Erythroblast (primary cell): ENCODE measurements around the gene LTBP1.

Experiments used
- GATA1 ChIP-seq: IDR thresholded peaks from 2 replicates; pipeline ENCODE4 v1.6.1; 2011; ENCODE audit warnings: low read depth, mild to moderate bottlenecking, control low read depth, low read length, moderate library complexity
- POLR2A ChIP-seq: IDR thresholded peaks from 2 replicates; pipeline ENCODE4 v1.6.1; 2011; ENCODE audit warnings: mild to moderate bottlenecking, low read length

GRCh38 chr2:33208400-33208799 lies 261.6 kb downstream of the LTBP1 start:
- no peak for TF ChIP-seq POLR2A
- TF ChIP-seq GATA1: no peak
